Natural killer cell (primary cell): ENCODE measurements around the gene PCDH1. TPM values are rescaled to one million over a fixed set of nuclear protein-coding genes. Genes with fewer than 3 reads are reported as not detected.

ENCODE experiments used
- ATAC-seq, 3 donors: fragments of 150-1000 bp in 2 of 3; fragments of 200-7000 bp in 1 of 3; cut with Tn5 transposase; 1 replicate in 1 of 3; 2 replicates in 2 of 3; pipeline ENCODE4 v1.10.0; 2021; ENCODE audit warnings: mild to moderate bottlenecking in 2 of 3, moderate library complexity in 2 of 3
- DNase-seq, 2 donors: peaks; one replicate each; pipeline versions ENCODE4 v3.0.0 to v3.0.0-alpha.2; 2013 to 2021; ENCODE audit warnings: mixed read lengths in 1 of 2
- H3K27ac ChIP-seq: one replicate; pipeline ENCODE4 v1.5.1; 2013; ENCODE audit warnings: mild to moderate bottlenecking, low read length
- H3K27me3 ChIP-seq: one replicate; pipeline ENCODE4 v1.6.1; 2013; ENCODE audit warnings: low read length; ENCODE audit not compliant: control insufficient read depth, insufficient read depth
- H3K36me3 ChIP-seq: one replicate; pipeline ENCODE4 v1.6.1; 2013; ENCODE audit warnings: low read length; ENCODE audit not compliant: control insufficient read depth, insufficient read depth
- H3K4me1 ChIP-seq: one replicate; pipeline ENCODE4 v1.6.1; 2013; ENCODE audit warnings: low read length; ENCODE audit not compliant: control insufficient read depth, insufficient read depth
- H3K4me3 ChIP-seq: one replicate; pipeline ENCODE4 v1.5.1; 2013; ENCODE audit warnings: low read length
- H3K9me3 ChIP-seq: one replicate; pipeline ENCODE4 v1.6.1; 2013; ENCODE audit warnings: low read length; ENCODE audit not compliant: control insufficient read depth, insufficient read depth
- H3K27ac Mint-ChIP-seq, 2 donors: one replicate each; pipeline ENCODE4 v1.8.0; 2022; ENCODE audit warnings: mild to moderate bottlenecking in 2 of 2, mixed read lengths in 2 of 2, moderate library complexity in 1 of 2
- H3K27me3 Mint-ChIP-seq, 2 donors: one replicate each; pipeline ENCODE4 v1.8.0; 2022; ENCODE audit warnings: low read depth in 2 of 2, mixed read lengths in 2 of 2
- H3K36me3 Mint-ChIP-seq: one replicate; pipeline ENCODE4 v1.8.0; 2022; ENCODE audit warnings: mixed read lengths
- H3K4me1 Mint-ChIP-seq, 2 donors: one replicate each; pipeline ENCODE4 v1.8.0; 2022; ENCODE audit warnings: mixed read lengths in 2 of 2
- H3K4me3 Mint-ChIP-seq: one replicate; pipeline ENCODE4 v1.8.0; 2022; ENCODE audit warnings: mild to moderate bottlenecking, moderate library complexity, mixed read lengths
- H3K9me3 Mint-ChIP-seq, 2 donors: one replicate each; pipeline ENCODE4 v1.8.0; 2022; ENCODE audit warnings: mixed read lengths in 2 of 2
- CTCF ChIP-seq: fragments of 200-600 bp; IDR thresholded peaks from one replicate; pipeline ENCODE4 v1.8.0; 2022; ENCODE audit warnings: antibody characterized with exemption
- WGBS: methylation state at CpG from one replicate; pipeline ENCODE4 v1.1.7; 2013; ENCODE audit warnings: missing lambda C conversion rate; ENCODE audit not compliant: insufficient coverage; 5-methylcytosine and 5-hydroxymethylcytosine counted together
- intact Hi-C: fragments of 100-400 bp; cut with micrococcal nuclease; formaldehyde crosslinking; loops from one replicate; pipeline ENCODE4 v1.14.2; 2022
- total RNA-seq, 4 donors: library from RNA; stranded (reverse); fragments of 120-200 nt in 1 of 4; gene quantifications; one replicate each; pipeline versions ENCODE4 v1.2.3 to v1.2.4, GENCODE V29; 2013 to 2022

Gene PCDH1
- total RNA-seq, 3 donors from 2014 or later (not counting 1 experiment from before 2014, with no cell fraction given) = 19.2 to 39.2 (median 32.1) TPM

GRCh38 chr5:141889282-141889871 is 11.2 kb upstream of the PCDH1 start:
- ATAC-seq = no peak

GRCh38 chr5:141883892-141884318 is 5.7 kb upstream of the PCDH1 start:
- peaks cover 5% of the 10 kb centered on the region for H3K4me1 ChIP-seq
- Mint-ChIP-seq H3K4me3 (no peak overlapping the region), H3K4me1 (peaks cover 9 to 13% of the 10 kb centered on the region in 2 donors)

More at GRCh38 chr5:141889282-141889871, 11.2 kb upstream of the PCDH1 start:
- Histone ChIP-seq H3K27me3 (peaks cover 10% of the 10 kb centered on the region), H3K4me1 (no peaks in the 10 kb centered on the region), H3K36me3 (no peaks in the 10 kb centered on the region), H3K4me3 (no peak overlapping the region), H3K27ac (no peak overlapping the region), H3K9me3 (no peaks in the 10 kb centered on the region)
- peaks cover 17 to 20% of the 10 kb centered on the region in 2 donors for H3K27me3 Mint-ChIP-seq
- no peaks in the 10 kb centered on the region for H3K4me1 Mint-ChIP-seq
- no peaks in the 10 kb centered on the region for H3K36me3 Mint-ChIP-seq
- no peak overlapping the region for H3K4me3 Mint-ChIP-seq
- H3K27ac Mint-ChIP-seq = no peak overlapping the region
- intact Hi-C loops = no loop called here
- TF ChIP-seq CTCF = no peak
- H3K9me3 Mint-ChIP-seq = no peaks in the 10 kb centered on the region
- WGBS = 48% methylated on average over 2 of the region's 3 CpGs
- DNase-seq = no peak

GRCh38 chr5:141883184-141883891 is 5.1 kb upstream of the PCDH1 start:
- no peak for TF ChIP-seq CTCF
- Histone ChIP-seq H3K4me1 (peaks cover 11% of the 10 kb centered on the region), H3K9me3 (no peaks in the 10 kb centered on the region), H3K27me3 (peaks cover 40% of the 10 kb centered on the region), H3K36me3 (no peaks in the 10 kb centered on the region), H3K4me3 (no peak overlapping the region), H3K27ac (no peak overlapping the region)
- Mint-ChIP-seq H3K9me3 (no peaks in the 10 kb centered on the region), H3K27me3 (peaks cover 48 to 50% of the 10 kb centered on the region in 2 donors), H3K4me1 (peaks cover 10 to 19% of the 10 kb centered on the region in 2 donors), H3K36me3 (no peaks in the 10 kb centered on the region), H3K4me3 (no peak overlapping the region), H3K27ac (no peak overlapping the region)
- DNase-seq = peak in 1 of 2 donors; percentile 36
- 5% methylated on average over 35 of the region's 35 CpGs for WGBS
- intact Hi-C loops = no loop called here
- ATAC-seq = no peak

More at GRCh38 chr5:141883892-141884318, 5.7 kb upstream of the PCDH1 start:
- no peak overlapping the region for H3K4me3 ChIP-seq
- H3K9me3 ChIP-seq = no peaks in the 10 kb centered on the region
- Mint-ChIP-seq H3K9me3 (no peaks in the 10 kb centered on the region), H3K27me3 (peaks cover 49 to 50% of the 10 kb centered on the region in 2 donors), H3K27ac (no peak overlapping the region), H3K36me3 (no peaks in the 10 kb centered on the region)
- H3K27ac ChIP-seq = no peak overlapping the region
- 40% methylated on average over 5 of the region's 8 CpGs for WGBS
- no peak for ATAC-seq
- no peaks in the 10 kb centered on the region for H3K36me3 ChIP-seq
- no peak for DNase-seq
- no peak for TF ChIP-seq CTCF
- intact Hi-C loops = no loop called here
- H3K27me3 ChIP-seq = peaks cover 35% of the 10 kb centered on the region
